MM.1S (cell line): ENCODE data around the gene SLC7A8.

ENCODE experiments used
- DNase-seq: peaks from one replicate; pipeline ENCODE4 v3.0.0-alpha.2; 2015
- H2AFZ ChIP-seq: fragments of 300-600 bp; sonication (generic); 2 replicates; pipeline ENCODE4 v1.6.0; 2016; ENCODE audit warnings: antibody characterized with exemption, low read length
- H3F3A ChIP-seq: fragments of 300-600 bp; sonication (generic); 2 replicates; pipeline ENCODE4 v1.6.1; 2016; ENCODE audit warnings: mild to moderate bottlenecking, antibody characterized with exemption, low read length, moderate library complexity, mixed read lengths; ENCODE audit not compliant: insufficient read depth
- H3K27ac ChIP-seq: fragments of 300-600 bp; sonication (generic); 2 replicates; pipeline ENCODE4 v1.5.1; 2016; ENCODE audit warnings: mild to moderate bottlenecking, low read length
- H3K27me3 ChIP-seq: fragments of 300-600 bp; sonication (generic); replicated peaks from 2 replicates; pipeline ENCODE4 v1.6.0; 2016; ENCODE audit warnings: low read length; ENCODE audit not compliant: insufficient read depth
- H3K36me3 ChIP-seq: fragments of 300-600 bp; sonication (generic); replicated peaks from 2 replicates; pipeline ENCODE4 v1.6.1; 2016; ENCODE audit warnings: mild to moderate bottlenecking, low read length, mixed read lengths; ENCODE audit not compliant: insufficient read depth
- H3K4me1 ChIP-seq: fragments of 300-600 bp; sonication (generic); 2 replicates; pipeline ENCODE4 v1.6.1; 2016; ENCODE audit warnings: low read length, mixed read lengths
- H3K4me2 ChIP-seq: fragments of 300-600 bp; sonication (generic); 2 replicates; pipeline ENCODE4 v1.6.0; 2016; ENCODE audit warnings: low read depth, low read length
- H3K4me3 ChIP-seq: fragments of 300-600 bp; sonication (generic); 2 replicates; pipeline ENCODE4 v1.5.1; 2016; ENCODE audit warnings: low read length, mixed read lengths
- H3K79me2 ChIP-seq: fragments of 300-600 bp; sonication (generic); 2 replicates; pipeline ENCODE4 v1.6.1; 2016; ENCODE audit warnings: mixed run types, low read length, mixed read lengths
- H3K9ac ChIP-seq: fragments of 300-600 bp; sonication (generic); 2 replicates; pipeline ENCODE4 v1.6.1; 2016; ENCODE audit warnings: low read length, mixed read lengths
- H3K9me2 ChIP-seq: fragments of 300-600 bp; sonication (generic); replicated peaks from 2 replicates; pipeline ENCODE4 v1.6.1; 2016; ENCODE audit warnings: mild to moderate bottlenecking, low read length, mixed read lengths; ENCODE audit not compliant: insufficient read depth
- H3K9me3 ChIP-seq: fragments of 300-600 bp; sonication (generic); replicated peaks from 2 replicates; pipeline ENCODE4 v1.6.1; 2016; ENCODE audit warnings: mild to moderate bottlenecking, low read length, mixed read lengths; ENCODE audit not compliant: insufficient read depth
- H4K20me1 ChIP-seq: fragments of 300-600 bp; sonication (generic); 2 replicates; pipeline ENCODE4 v1.6.1; 2016; ENCODE audit warnings: mild to moderate bottlenecking, low read length, moderate library complexity, mixed read lengths; ENCODE audit not compliant: insufficient read depth
- EZH2 ChIP-seq: fragments of 300-600 bp; sonication (generic); optimal IDR thresholded peaks from 2 replicates; pipeline ENCODE3; 2017; ENCODE audit warnings: low read depth, mild to moderate bottlenecking, antibody characterized with exemption, low read length, mixed read lengths
- EZH2phosphoT487 ChIP-seq: fragments of 300-600 bp; sonication (generic); IDR thresholded peaks from 2 replicates; pipeline ENCODE4 v1.6.1; 2018; ENCODE audit warnings: antibody characterized with exemption, low read length
- TF ChIP-seq, protein P1 (sequence below): fragments of 300-600 bp; sonication (generic); IDR thresholded peaks from 2 replicates; pipeline ENCODE4 v1.5.1; 2016; ENCODE audit warnings: antibody characterized with exemption, low read length, mixed read lengths

Gene SLC7A8

DNA sequence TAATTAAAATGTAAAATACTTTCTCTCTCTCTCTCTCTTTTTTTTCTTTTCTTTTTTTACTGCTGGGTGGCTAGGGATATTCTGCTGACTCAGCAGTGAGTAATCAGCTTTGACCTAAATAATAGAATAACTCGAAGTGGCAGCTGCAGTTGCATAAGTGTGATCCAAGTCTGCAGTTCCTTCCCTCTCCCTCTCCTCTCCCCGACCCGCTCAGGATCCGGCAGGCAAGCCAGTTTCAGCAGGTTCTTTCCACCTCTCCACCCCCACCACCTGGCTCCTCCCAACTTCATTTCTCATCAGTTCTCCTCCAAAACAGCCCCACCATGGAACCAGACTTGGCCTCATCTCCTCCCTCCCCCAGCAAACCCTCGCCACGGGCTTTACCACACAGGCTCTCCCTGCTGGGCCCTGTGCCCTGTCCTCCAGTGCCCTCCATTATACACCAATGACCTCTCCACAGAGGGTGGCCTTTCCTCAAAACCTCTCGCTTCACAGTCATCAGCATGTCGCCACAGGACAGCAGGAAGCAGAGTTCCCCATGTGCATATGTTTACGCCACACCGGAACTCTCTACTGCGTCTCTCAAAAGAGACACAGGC is 22.4 kb downstream of the SLC7A8 start:
- no peaks in the 10 kb centered on the region for H3K9me3 ChIP-seq
- H3K36me3 ChIP-seq = no peaks in the 10 kb centered on the region
- no peak overlapping the region for H3K27ac ChIP-seq
- no peak for DNase-seq
- no peak overlapping the region for H3K4me3 ChIP-seq
- no peaks in the 10 kb centered on the region for H3F3A ChIP-seq
- no peaks in the 10 kb centered on the region for H4K20me1 ChIP-seq
- no peaks in the 10 kb centered on the region for H3K79me2 ChIP-seq
- H3K9me2 ChIP-seq = no peaks in the 10 kb centered on the region
- TF ChIP-seq, protein P1, sequence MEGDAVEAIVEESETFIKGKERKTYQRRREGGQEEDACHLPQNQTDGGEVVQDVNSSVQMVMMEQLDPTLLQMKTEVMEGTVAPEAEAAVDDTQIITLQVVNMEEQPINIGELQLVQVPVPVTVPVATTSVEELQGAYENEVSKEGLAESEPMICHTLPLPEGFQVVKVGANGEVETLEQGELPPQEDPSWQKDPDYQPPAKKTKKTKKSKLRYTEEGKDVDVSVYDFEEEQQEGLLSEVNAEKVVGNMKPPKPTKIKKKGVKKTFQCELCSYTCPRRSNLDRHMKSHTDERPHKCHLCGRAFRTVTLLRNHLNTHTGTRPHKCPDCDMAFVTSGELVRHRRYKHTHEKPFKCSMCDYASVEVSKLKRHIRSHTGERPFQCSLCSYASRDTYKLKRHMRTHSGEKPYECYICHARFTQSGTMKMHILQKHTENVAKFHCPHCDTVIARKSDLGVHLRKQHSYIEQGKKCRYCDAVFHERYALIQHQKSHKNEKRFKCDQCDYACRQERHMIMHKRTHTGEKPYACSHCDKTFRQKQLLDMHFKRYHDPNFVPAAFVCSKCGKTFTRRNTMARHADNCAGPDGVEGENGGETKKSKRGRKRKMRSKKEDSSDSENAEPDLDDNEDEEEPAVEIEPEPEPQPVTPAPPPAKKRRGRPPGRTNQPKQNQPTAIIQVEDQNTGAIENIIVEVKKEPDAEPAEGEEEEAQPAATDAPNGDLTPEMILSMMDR = no peak
- no peak for TF ChIP-seq EZH2
- no peak for TF ChIP-seq EZH2phosphoT487
- no peaks in the 10 kb centered on the region for H3K4me1 ChIP-seq
- no peak overlapping the region for H3K9ac ChIP-seq
- H3K4me2 ChIP-seq = no peak overlapping the region
- no peaks in the 10 kb centered on the region for H3K27me3 ChIP-seq
- no peak overlapping the region for H2AFZ ChIP-seq

DNA sequence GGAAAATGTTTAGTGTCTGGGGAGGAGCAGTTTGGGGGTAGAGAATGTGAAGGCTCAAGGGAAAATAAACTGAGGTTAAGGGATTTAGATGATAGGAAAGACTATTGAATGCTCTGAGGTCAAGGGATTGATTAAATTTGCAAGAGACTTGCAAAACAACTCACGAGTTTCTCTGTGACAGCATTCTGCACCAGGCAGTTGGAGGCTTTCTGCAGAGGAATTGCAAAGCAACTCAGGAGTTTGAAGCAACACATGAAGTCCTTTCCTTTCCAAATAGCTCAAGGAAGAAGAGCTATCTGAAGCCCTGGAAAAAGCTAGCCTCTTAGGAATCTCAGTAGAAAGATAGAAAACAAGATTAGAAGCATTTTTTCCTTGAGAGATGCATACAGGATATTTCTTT is 23.9 kb downstream of the SLC7A8 start:
- Histone ChIP-seq H3K36me3 (no peaks in the 10 kb centered on the region), H3K27me3 (no peaks in the 10 kb centered on the region), H2AFZ (no peak overlapping the region), H3K9me2 (no peaks in the 10 kb centered on the region), H3K27ac (no peak overlapping the region), H3K9me3 (no peaks in the 10 kb centered on the region), H3K4me2 (no peak overlapping the region), H3K79me2 (no peaks in the 10 kb centered on the region), H3K4me3 (no peak overlapping the region), H3K4me1 (no peaks in the 10 kb centered on the region), H3K9ac (no peak overlapping the region), H3F3A (no peaks in the 10 kb centered on the region), H4K20me1 (no peaks in the 10 kb centered on the region)
- no peak for DNase-seq
- TF ChIP-seq, protein P1 = no peak
- TF ChIP-seq EZH2phosphoT487 = no peak
- TF ChIP-seq EZH2 = no peak

DNA sequence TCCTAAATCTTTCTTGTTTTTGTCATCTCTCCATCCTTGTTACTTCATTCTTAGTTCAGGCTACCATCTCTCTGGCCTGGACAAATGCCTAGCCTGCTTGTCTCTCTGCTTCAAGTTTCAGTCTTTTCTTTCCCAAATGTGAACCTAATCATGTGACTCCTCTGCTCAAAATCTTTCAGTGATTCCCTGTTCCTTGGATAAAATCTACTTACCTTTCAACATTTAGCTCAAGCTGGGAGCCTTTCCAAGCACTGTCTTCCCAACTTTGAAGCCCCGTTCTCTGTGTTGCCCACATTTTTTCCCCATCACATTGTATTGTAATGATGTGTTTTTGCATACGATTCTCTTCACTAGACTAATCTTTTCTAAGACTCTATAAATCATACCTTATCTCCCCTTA is 24.7 kb downstream of the SLC7A8 start:
- Histone ChIP-seq H3K79me2 (no peaks in the 10 kb centered on the region), H4K20me1 (no peaks in the 10 kb centered on the region), H3K4me3 (no peak overlapping the region), H3K9ac (no peak overlapping the region), H3K36me3 (no peaks in the 10 kb centered on the region), H3K4me2 (no peak overlapping the region), H3K9me2 (no peaks in the 10 kb centered on the region), H3K4me1 (no peaks in the 10 kb centered on the region), H3K27me3 (no peaks in the 10 kb centered on the region), H2AFZ (no peak overlapping the region), H3K27ac (no peak overlapping the region), H3F3A (no peaks in the 10 kb centered on the region), H3K9me3 (no peaks in the 10 kb centered on the region)
- no peak for DNase-seq
- no peak for TF ChIP-seq EZH2phosphoT487
- TF ChIP-seq EZH2 = no peak
- TF ChIP-seq, protein P1 = no peak
